ENCODE results near the gene FAM131B.
A peak's percentile ranks its signal among the peaks of the same experiment; 100 is the strongest.

The FAM131B gene

DNA sequence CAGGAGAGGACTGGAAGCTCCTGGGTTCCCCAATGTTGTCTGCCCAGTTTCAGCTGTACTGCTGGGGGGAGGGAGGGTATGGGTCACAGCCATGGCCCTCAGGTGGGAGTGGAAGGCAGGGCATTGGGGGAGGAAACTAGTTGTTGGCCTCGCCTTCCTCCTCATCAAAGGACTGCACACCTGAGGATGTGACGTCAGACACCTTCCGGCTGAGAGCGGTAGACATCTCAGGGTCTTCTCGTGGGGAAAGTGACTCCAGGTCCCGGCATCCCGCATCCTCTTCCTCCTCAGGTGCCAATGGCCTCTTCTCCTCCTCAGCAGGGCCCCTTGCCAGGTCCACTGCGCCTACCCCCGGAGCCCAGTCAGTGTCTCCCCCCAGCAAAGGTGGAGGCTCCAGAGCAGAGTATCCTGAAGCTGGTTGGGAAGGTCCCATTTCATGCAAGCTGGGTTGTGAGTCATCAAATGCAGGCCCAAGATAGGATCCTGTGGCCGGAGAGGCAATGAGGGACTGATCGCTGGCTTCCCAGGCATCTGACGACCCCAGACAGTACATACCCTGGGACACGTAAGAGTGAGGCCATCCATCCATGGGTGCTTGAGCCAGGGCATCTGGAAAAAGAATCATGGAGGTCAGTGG lies 6.0 kb downstream of the FAM131B start:
- no peak for DNase-seq

DNA sequence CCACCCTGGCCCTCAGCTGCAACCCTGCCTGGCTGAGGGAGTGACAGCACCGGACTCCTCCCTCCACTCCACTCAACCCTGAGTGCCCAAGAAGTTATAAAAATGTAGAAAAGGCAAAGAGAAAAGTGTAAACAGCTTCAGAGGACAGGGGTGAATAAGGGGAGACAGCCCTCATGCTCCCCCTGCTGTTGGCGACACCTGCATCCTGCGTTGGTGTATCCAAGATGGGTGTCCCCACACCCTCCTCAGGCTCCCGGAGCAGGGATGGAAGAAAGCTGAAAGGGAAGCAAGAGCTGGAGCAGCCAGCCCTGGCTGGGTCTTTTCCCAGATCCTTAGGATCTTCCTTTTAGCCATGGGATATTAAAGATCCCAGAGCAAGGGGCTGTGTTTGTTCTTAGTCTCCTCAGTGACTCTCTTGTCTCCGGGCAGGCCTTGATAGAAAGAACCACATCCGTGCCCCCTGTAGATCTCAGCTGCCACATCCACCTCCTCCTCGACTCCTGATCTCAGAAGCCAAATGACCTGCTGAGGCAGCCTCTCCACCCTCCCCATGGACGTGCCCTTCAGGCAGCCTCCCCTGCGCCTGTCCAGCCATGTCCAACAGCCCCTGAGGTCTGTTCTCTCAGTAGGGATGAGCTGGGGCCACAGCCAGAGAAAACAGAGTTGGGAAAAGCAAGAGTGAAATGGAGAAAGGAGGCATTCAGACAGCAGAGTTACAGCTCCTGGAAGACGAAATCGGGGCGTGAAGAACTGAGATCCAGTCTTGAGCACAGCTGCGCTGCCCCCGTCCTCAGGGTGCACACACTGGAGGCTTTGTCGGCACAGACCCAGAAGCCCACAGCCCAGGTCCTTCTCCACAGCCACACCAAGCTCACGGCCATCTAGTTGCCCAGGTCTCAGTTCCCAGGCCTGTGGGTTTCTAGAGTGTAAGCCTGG lies 6.8 kb downstream of the FAM131B start:
- no peak for DNase-seq

DNA sequence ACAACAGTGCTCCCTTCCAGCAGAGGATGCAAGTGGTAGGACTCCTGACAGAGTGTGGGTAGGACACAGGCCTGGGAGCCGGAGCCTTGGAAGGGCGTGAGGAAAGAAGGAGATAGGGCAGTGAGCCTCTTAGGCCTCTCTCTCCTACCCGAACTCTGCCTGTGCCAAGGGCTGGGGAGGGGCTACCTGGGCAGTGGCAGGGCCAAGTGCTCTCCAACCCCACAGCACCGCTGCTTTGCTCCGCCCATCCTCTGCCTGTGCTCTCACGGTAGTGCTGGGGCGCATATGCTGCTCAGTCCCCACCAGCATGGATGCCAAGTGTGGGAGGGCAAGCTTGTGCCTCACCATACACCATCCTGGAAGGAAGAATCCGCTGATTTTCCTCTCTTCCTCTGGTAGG lies 7.5 kb downstream of the FAM131B start:
- DNase-seq = no peak

DNA sequence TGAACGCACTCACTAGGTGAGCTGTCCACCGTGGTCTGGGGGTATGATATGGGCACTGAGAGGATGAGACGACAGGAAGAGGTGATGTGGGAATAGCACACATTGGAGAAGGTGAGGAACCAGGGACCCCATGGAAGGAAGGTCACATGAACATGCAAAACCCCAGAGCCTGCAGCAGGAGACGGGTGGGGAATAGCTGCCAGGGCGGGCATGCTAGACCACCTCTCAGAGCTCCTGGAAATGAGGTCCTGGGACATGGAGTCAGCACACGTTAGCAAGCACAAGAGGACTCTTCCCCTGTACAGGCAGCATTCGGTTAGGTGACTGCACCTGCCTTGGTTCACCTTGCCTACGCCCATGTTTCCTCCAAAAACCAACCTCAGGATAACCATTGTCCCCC lies 8.1 kb downstream of the FAM131B start:
- DNase-seq = no peak

DNA sequence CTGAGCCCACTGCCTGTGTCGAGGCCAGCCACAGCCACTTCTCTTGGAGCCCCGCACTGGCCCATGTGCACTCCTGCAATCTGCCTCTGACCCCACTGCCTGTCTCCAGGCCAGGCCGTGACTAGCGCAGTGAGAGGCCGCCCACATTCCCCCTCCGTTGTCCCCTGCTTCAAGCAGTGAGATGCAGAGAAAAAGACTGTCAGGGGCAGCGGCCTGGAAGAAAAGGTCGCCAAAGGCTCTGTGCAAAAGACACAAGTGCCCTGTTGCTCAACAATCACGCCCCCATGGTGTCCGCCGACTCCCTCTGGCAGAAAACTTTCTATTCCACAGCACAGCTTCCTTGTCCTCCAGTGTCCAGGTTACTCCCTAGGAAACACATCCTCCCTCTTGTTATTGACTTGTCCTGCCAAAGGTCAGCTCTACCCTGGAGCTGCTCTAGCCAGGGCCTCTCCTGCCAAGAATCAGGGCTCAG lies 9.9 kb downstream of the FAM131B start:
- DNase-seq = no peak

DNA sequence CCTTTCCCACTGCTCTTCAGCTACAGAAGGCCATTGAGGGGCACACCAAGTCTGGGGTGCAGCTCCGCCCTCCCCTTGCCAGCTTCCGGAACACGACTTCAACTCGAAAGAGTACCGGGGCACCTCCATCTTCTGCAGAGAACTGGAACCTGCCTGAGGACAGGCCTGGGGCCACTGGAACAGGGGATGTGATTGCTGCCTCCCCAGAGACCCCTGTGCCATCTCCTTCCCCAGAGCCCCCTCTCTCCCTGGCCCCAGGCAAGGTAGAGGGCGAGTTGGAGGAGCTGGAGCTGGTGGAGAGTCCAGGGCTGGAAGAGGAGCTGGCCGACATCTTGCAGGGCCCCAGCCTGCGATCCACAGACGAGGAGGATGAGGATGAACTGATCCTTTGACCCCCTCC lies 10.9 kb downstream of the FAM131B start:
- no peak for DNase-seq

DNA sequence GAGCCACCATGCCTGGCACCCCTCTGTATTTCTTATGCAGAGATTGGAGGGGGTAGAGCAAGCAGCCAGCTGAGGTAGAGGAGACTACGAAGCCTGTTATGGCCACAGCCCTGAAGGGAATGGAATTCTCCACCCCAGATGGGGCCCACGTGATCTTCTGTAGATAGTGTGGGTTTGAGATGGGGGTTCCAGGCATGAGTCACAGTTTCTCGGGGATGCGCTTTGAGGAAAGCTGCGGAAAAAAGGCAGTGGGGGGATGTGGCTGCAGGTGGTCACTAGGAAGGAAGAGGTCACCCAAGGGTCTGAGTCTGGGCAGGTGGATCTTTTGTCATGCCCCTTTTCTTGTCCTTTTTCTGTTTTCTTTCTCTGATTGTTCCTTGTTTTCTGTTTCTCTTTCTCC lies 11.5 kb downstream of the FAM131B start:
- DNase-seq = no peak

DNA sequence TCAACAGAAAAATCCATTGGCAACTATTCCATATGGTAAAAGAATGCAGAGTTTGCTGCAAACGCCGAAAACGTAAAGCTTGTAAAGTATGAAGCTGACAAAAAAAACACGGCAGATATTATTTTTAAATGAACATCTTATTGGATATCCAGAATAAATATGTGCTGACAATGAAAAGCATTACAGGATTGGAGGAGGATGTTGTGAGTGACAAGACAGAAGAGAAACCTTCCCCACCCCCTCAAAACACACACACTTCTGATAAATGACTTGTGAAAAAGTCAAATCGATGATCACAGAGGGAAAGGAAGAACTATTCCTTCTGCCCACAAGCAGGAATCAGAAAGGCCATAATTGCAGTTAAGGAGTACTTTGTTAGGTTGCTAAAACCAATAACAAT lies 14.6 kb downstream of the FAM131B start:
- no peak for DNase-seq

DNA sequence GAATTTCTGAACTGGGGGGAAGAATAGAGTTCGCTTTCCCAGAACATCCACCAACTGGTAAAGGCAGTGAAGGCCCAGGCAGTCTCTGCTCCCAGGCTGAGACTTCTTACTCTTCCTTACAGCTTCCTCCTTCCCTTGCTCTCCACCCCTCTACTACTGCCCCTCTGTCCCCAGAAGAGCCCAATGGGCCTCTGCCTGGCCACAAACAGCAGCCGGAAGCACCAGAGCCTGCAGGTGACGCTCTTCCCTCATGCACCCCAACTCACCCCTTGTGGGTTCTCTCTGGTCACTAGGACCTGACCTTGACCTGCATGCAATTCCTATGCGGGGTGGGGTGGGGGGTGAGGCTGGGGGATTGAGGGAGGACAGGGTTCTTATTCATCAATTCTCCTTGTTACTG lies 16.5 kb downstream of the FAM131B start:
- no peak for DNase-seq

DNA sequence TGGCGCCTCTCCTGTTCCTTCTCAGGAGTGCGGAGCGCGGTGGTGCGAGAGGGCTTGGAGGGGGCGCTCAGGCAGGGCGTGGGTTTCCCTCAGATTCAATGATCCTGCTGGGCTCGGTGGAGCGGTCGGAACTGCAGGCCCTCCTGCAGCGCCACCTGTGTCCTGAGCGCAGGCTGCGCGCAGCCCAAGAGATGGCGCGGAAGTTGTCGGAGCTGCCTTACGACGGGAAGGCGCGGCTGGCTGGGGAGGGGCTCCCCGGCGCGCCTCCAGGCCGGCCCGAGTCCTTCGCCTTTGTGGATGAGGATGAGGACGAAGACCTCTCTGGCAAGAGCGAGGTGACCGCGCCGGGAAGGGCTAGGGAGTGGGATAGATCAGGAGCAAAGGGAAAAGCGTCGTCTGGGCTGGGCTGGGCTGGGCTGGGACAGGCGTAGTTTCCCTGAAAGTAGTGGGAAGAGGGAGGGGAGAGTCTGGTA lies 17.0 kb downstream of the FAM131B start:
- peak; percentile 68 for DNase-seq

DNA sequence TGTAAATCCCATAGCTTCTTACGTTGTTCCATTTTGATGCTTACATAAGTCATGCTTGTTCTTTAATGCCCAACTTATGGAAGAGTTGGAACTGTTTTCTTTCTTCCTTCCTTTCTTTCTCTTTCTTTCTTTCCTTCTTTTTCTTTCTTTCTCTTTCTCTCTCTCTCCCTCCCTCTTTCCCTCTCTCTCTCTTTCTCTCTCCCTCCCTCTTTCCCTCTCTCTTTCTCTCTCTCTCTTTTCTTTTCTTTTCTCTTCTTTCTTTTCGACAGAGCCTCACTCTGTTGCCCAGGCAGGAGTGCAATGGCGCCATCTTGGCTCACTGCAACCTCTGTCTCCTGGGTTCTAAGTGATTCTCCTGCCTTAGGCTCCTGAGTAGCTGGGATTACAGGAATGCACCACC lies 18.9 kb downstream of the FAM131B start:
- no peak for DNase-seq

DNA sequence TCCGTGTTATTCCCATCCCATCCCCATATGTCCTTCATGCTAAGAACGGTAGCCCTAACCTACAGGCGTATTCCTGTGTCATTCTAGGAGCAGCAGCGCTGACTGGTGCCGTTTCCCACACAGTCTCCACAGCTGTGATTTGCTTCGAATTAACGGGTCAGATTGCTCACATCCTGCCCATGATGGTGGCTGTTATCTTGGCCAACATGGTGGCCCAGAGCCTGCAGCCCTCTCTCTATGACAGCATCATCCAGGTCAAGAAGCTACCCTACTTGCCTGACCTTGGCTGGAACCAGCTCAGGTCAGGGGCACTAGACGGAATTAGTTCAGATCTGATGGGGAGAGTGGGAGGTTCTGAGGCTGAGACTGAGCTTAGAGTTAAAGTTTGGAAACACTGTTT lies 20.7 kb downstream of the FAM131B start:
- DNase-seq = no peak

DNA sequence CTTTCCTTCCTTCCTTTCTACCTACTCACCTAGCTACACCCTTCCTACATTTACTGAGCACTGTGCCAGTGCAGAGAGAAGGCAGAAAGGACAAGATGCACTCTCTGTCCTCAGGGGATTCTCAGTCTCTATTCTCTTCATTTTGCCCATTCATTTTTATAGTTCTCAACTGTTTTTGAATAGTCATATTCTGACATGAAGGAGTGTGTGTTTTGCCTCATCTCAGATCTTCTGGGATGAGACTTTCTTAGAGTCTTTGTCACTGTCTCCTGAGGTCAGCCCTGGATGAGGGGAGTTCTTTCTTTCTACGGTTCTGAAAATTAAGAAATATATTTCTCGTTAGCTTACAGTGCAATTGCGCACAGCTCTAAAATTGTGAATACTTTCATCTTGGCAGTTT lies 25.3 kb downstream of the FAM131B start:
- no peak for DNase-seq

DNA sequence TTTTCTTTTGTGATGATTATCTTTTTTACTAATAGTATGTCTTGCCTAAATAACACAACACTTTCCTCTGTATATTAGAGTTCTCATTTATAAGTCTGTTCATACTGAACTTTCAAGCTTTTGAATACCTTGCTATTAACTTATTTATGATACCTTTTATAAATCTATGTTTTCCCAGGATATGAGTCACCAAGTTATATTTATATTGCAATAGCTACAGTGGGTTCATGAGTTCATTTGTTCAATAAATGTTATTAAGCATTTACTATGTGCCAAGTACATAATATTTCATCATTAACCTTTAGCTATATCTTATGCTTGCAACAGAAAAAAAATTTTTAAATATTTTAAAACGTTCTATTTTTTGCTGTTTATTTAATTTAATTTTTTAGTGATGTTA lies 28.3 kb downstream of the FAM131B start:
- DNase-seq = no peak

DNA sequence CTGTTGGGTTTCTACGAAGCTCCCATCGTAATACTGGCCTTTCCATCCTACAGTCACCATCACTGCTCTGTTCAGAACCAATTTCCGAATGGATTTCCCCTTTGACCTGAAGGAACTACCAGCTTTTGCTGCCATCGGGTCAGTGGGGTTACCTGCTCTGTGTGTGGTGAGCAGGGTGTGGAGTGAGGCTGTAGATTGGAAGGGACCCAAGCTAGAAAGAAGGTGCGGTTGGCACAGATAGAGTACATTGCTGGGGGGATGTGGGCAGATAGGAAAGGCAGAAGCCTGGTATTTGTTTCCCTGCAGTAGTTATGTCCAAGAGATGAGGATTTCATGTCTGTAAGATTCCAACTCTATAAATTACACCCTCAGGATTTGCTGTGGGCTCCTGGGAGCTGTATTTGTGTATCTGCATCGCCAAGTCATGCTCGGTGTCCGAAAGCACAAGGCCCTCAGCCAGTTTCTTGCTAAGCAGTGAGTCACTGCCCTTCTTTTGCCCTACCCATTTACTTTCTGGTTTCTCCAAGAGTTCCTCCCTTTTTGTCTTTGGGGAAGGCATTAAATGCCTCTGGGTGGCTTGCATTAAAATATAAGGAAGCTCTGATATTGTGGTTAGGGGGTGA lies 31.2 kb downstream of the FAM131B start:
- DNase-seq = no peak

DNA sequence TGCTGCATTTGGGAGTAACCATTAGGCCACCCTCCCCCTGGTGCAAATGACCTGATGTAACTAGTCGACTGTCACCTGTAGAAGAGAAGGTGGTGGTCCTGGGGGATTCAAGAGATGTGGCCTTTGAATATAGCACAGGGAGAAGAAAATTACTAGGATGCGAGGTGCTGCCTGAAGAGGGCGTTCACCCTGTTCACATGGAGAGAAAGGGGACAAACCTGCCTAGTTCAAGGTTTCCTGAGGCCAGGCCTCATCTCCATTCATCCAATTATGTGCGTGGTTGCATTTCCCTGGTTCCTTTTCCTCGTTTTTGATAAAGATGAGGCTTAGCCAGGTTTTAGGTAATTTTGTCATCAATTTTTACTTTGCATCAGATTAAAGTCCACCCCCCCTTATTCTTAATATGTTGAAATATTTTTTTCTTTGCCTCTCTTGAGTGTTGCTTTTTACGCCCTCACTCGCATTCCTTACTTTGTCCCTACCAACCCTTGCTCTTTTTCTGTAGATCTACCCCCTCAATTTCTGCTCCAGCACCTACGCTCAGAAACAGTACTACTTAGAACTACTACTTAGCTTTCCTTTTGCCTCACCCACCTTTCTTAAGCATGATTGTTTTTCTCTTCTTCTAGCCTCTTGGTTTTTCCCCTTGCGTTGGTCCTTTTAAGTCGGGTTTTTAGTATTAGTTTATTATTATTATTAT lies 32.9 kb downstream of the FAM131B start:
- DNase-seq = no peak

DNA sequence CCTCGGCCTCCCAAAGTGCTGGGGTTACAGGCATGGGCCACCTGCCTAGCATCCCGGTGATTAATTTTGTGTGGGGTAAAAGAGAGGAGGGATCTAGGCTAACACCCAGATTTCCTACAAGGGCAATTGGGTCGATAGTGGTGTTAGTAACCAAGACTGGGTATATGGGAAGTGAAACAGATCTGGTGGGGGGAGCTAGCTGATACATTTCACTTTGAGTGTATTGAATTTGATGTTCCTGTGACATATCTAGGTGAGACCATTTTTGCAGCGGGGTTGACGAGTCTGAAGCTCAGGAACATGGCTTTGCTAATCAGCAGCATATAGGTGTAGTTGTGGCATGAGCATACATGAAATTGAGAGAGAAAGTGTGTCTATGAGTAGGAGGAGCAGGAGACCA lies 34.6 kb downstream of the FAM131B start:
- DNase-seq = no peak

DNA sequence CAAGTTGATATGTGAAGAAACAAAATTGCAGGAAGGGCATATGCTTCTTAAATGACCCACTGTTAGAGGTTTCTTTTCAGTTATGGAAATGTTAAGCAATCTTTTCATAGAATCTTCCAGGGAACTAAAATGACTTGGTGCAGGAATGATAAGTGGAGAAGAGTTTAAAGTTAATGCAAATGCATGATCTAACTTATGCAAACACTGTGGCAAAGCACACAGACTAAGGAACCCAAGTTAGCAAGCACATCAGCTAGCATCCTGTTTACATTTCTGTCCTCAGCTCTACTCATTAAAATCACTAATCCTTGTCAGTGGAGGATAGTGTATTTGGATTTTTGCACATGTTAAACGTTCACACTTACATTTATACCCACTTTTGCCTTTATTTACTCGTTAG lies 37.3 kb downstream of the FAM131B start:
- DNase-seq = no peak

DNA sequence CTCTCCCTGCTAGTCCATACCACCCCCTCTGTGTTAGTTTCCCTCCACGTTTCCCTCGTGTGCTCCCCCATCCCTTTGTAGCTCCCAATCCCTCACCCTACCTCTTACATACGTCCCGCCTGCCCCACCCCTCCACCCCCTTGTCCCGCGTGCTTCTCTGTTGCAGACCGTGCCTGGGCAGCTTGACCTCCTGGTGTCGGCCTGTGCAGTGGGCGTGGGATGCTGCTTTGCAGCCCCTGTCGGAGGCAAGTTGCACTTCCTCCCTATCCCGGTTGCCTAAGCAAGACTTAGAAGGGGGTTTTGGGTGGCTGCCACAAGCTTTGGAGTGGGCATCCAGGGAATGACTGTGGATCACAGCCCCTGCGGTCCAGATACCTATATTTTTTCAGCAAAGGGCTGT lies 38.9 kb downstream of the FAM131B start:
- DNase-seq = no peak

DNA sequence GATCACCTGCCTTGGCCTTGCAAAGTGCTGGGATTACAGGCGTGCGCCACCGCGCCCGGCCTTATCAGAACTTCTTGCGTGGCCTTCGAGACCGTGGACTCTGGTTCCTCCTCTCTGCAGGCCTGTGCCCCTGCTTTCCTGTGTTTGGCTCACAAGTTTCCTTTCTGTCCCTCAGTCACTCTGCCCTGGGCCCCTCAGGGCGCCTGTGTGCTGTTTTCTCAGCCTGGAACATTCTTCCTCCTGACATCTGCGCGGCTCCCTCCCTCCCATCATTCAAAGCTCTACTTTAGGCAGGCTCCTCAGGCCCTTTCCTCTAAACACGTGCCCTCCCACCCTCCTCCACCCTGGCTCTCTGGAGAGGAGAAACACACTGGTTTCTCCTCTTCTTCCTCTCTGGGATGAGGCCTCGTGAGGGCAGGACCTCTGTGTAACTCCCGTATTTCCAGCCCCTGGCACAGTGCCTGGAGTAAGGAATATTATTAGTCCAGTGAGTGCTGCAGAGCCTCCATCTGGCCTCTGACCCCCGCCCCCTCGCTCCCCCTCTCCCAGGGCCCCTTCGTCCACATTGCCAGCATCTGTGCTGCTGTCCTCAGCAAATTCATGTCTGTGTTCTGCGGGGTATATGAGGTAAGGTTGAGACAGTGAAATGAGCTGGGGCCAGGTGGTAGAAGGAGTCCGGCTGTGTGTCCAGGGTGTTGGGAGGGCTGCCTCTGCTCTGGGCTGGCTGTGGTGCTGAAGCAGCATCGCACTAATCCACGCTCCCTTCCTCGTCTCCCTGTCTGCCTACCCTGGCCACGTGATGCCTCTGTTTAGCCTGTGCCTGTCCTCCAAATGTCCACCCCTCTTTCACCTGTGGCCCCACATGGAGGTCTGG lies 39.5 kb downstream of the FAM131B start:
- no peak for DNase-seq

DNA sequence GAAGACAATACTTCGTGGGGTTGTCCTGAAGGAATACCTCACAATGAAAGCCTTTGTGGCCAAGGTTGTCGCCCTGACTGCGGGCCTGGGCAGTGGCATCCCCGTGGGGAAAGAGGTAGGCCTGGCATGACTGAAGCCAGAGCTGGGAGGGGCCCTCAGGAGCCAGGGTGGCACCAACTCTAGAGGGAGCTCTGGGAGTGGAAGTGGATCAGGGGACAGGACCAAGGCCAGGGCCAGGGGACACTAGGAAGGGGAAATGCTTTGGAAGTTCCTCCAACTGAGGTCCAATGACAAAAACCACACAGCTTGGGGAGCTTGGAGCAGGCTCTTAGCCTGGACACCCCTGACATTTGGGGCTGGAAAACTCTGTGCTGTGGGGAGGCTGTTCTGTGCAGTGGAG lies 40.8 kb downstream of the FAM131B start:
- DNase-seq = no peak

DNA sequence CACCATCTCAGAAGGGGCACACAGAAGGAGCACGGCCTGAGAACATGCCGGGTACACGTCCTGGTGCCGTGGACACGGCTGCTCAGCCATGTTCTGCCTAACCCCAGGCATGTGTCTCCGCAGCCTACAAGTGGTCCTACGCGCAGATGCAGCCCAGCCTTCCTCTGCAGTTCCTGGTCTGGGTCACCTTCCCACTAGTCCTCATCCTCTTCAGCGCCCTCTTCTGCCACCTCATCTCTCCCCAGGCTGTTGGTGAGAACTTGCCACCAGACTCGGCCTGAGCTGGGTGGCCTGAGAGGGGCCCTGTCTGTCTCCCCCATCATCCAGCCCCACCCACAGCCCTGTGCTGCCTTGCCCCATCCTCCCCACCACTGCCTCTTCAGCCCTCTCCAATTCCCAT lies 41.3 kb downstream of the FAM131B start:
- no peak for DNase-seq
